GM19239 (cell line): ENCODE results near the gene GPR83.
"Not testable (repeated sequence)": the region's sequence is repeated elsewhere in the genome, so short reads cannot be mapped to it uniquely, and the experiment has no call there.

Source experiments
- DNase-seq: peaks from one replicate; pipeline ENCODE4 v3.0.0; 2011; ENCODE audit warnings: low spot score; ENCODE audit not compliant: insufficient read length
- FAIRE-seq: peaks from 2 replicates; lab custom pipeline; 2011; peaks lifted over from hg19 to GRCh38; lab: Jason Lieb, UNC

The GPR83 gene

GRCh38 chr11:94400839-94401772, at the start of gene GPR83:
Gene GPR83, minus strand, starts transcription at chr11:94401419. Its CDS starts 172 bp downstream, at chr11:94401247.
- no peak for DNase-seq
- no peak for FAIRE-seq

- DNase-seq (no peak), FAIRE-seq (no peak)
Measured at GRCh38 chr11:94450048-94450447, 48.8 kb upstream of the GPR83 start.

GRCh38 chr11:94449437-94449836, 48.2 kb upstream of the GPR83 start:
- no peak for DNase-seq
- no peak for FAIRE-seq

- FAIRE-seq: no peak
- no peak for DNase-seq
Measured at GRCh38 chr11:94449029-94449428, 47.8 kb upstream of the GPR83 start.

- DNase-seq (no peak), FAIRE-seq (no peak)
Measured at GRCh38 chr11:94447149-94447548, 45.9 kb upstream of the GPR83 start.

- FAIRE-seq: no peak
- no peak for DNase-seq
Measured at GRCh38 chr11:94445641-94446040, 44.4 kb upstream of the GPR83 start.

GRCh38 chr11:94433049-94433448, 31.8 kb upstream of the GPR83 start:
- no peak for FAIRE-seq
- no peak for DNase-seq

GRCh38 chr11:94424662-94425061, 23.4 kb upstream of the GPR83 start:
- DNase-seq: no peak
- FAIRE-seq: no peak

- no peak for DNase-seq
- no peak for FAIRE-seq
Measured at GRCh38 chr11:94424011-94424410, 22.8 kb upstream of the GPR83 start.

- FAIRE-seq: no peak
- no peak for DNase-seq
Measured at GRCh38 chr11:94423507-94423906, 22.3 kb upstream of the GPR83 start.

GRCh38 chr11:94418123-94418765, 17.0 kb upstream of the GPR83 start:
- FAIRE-seq (no peak), DNase-seq (no peak)

GRCh38 chr11:94417386-94417987, 16.3 kb upstream of the GPR83 start:
- FAIRE-seq (no peak), DNase-seq (no peak)

- no peak for FAIRE-seq
- no peak for DNase-seq
Measured at GRCh38 chr11:94405062-94405833, 4.0 kb upstream of the GPR83 start.

- DNase-seq (no peak), FAIRE-seq (no peak)
Measured at GRCh38 chr11:94402355-94402754, 1.1 kb upstream of the GPR83 start.

GRCh38 chr11:94401773-94402265, 600 bp upstream of the GPR83 start:
- DNase-seq (no peak), FAIRE-seq (no peak)

GRCh38 chr11:94400457-94400838, 771 bp downstream of the GPR83 start:
- DNase-seq (no peak), FAIRE-seq (no peak)

GRCh38 chr11:94400050-94400449, 1.2 kb downstream of the GPR83 start:
- DNase-seq (no peak), FAIRE-seq (no peak)

GRCh38 chr11:94398101-94398500, 3.1 kb downstream of the GPR83 start:
- FAIRE-seq: no peak
- DNase-seq: no peak

GRCh38 chr11:94396282-94396681, 4.9 kb downstream of the GPR83 start:
- no peak for DNase-seq
- no peak for FAIRE-seq

GRCh38 chr11:94391937-94392336, 9.3 kb downstream of the GPR83 start:
- not testable (repeated sequence) for DNase-seq, FAIRE-seq
